GM19455 (cell line): ENCODE results near the gene TIAM1.

ENCODE experiments used
- ATAC-seq: cut with Tn5 transposase; IDR thresholded peaks from one replicate; pipeline ENCODE4 v1.9.1; 2021; ENCODE audit not compliant: unreplicated experiment

The TIAM1 gene

GRCh38 chr21:31218830-31219608 is 125.0 kb downstream of the TIAM1 start:
- no peak for ATAC-seq

GRCh38 chr21:31216206-31216605 is 127.9 kb downstream of the TIAM1 start:
- no peak for ATAC-seq

- no peak for ATAC-seq
These were observed 130.3 kb downstream of the TIAM1 start for GRCh38 chr21:31213787-31214186.

- no peak for ATAC-seq
These were observed 132.2 kb downstream of the TIAM1 start for GRCh38 chr21:31211836-31212235.

- no peak for ATAC-seq
These were observed 138.6 kb downstream of the TIAM1 start for GRCh38 chr21:31205412-31205811.

GRCh38 chr21:31204801-31205200 is 139.3 kb downstream of the TIAM1 start:
- no peak for ATAC-seq

- no peak for ATAC-seq
These were observed 140.5 kb downstream of the TIAM1 start for GRCh38 chr21:31203431-31204054.

- ATAC-seq = peak; percentile 79
These were observed 142.5 kb downstream of the TIAM1 start for GRCh38 chr21:31201548-31201947.

GRCh38 chr21:31201144-31201543 is 142.9 kb downstream of the TIAM1 start:
- ATAC-seq = no peak

GRCh38 chr21:31198575-31198974 is 145.5 kb downstream of the TIAM1 start:
- ATAC-seq = no peak

- no peak for ATAC-seq
These were observed 147.3 kb downstream of the TIAM1 start for GRCh38 chr21:31196724-31197123.

- ATAC-seq = peak; percentile 73
These were observed 148.6 kb downstream of the TIAM1 start for GRCh38 chr21:31195334-31196015.

GRCh38 chr21:31194510-31195293 is 149.4 kb downstream of the TIAM1 start:
- ATAC-seq = no peak

- no peak for ATAC-seq
These were observed 150.3 kb downstream of the TIAM1 start for GRCh38 chr21:31193761-31194160.

GRCh38 chr21:31191553-31191952 is 152.5 kb downstream of the TIAM1 start:
- ATAC-seq = no peak

GRCh38 chr21:31190516-31190915 is 153.5 kb downstream of the TIAM1 start:
- ATAC-seq = no peak

GRCh38 chr21:31187499-31187898 is 156.6 kb downstream of the TIAM1 start:
- no peak for ATAC-seq

GRCh38 chr21:31186916-31187315 is 157.1 kb downstream of the TIAM1 start:
- no peak for ATAC-seq

GRCh38 chr21:31185663-31186062 is 158.4 kb downstream of the TIAM1 start:
- ATAC-seq = no peak

GRCh38 chr21:31184876-31185275 is 159.2 kb downstream of the TIAM1 start:
- no peak for ATAC-seq

GRCh38 chr21:31184459-31184858 is 159.6 kb downstream of the TIAM1 start:
- ATAC-seq = no peak
